Fibroblast of pulmonary artery (primary cell): ENCODE data around the gene NR1D1.

ENCODE experiments used
- DNase-seq: peaks from one replicate; pipeline ENCODE4 v3.0.0-alpha.2; 2010; ENCODE audit warnings: low read depth
- H3K4me3 ChIP-seq: replicated peaks from 2 replicates; pipeline ENCODE4 v1.5.1; 2011; ENCODE audit warnings: low read depth, mild to moderate bottlenecking, control low read depth, low read length, moderate library complexity
- CTCF ChIP-seq: IDR thresholded peaks from 2 replicates; pipeline ENCODE4 v1.5.1; 2011; ENCODE audit warnings: mild to moderate bottlenecking, control low read depth, low read length, inconsistent platforms; ENCODE audit errors: missing control alignments

The NR1D1 gene

GRCh38 chr17:40061609-40062038, 38.8 kb downstream of the NR1D1 start:
- no peak for DNase-seq
- no peak overlapping the region for H3K4me3 ChIP-seq
- no peak for TF ChIP-seq CTCF

GRCh38 chr17:40060887-40061608, 39.3 kb downstream of the NR1D1 start:
- TF ChIP-seq CTCF: no peak
- H3K4me3 ChIP-seq: no peak overlapping the region
- no peak for DNase-seq

GRCh38 chr17:40059729-40060475, 40.5 kb downstream of the NR1D1 start:
- DNase-seq: no peak
- no peak for TF ChIP-seq CTCF
- no peak overlapping the region for H3K4me3 ChIP-seq

GRCh38 chr17:40058865-40059264, 41.5 kb downstream of the NR1D1 start:
- TF ChIP-seq CTCF: no peak
- DNase-seq: no peak

GRCh38 chr17:40058186-40058784, 42.1 kb downstream of the NR1D1 start:
- TF ChIP-seq CTCF: no peak
- DNase-seq: peak; percentile 47
- no peak overlapping the region for H3K4me3 ChIP-seq

More at GRCh38 chr17:40058865-40059264, 41.5 kb downstream of the NR1D1 start:
- no peak overlapping the region for H3K4me3 ChIP-seq

- TF ChIP-seq CTCF: no peak
- no peak for DNase-seq
Observed at GRCh38 chr17:40056379-40057015, 43.9 kb downstream of the NR1D1 start.

More at GRCh38 chr17:40056379-40057015, 43.9 kb downstream of the NR1D1 start:
- H3K4me3 ChIP-seq: no peak overlapping the region
